HG03280 (cell line): Measurements from ENCODE around the gene SEMA3A.
"Not testable (repeated sequence)": the region's sequence is repeated elsewhere in the genome, so short reads cannot be mapped to it uniquely, and the experiment has no call there.

Experiments used
- ATAC-seq: cut with Tn5 transposase; IDR thresholded peaks from one replicate; pipeline ENCODE4 v1.9.1; 2021; ENCODE audit warnings: mild to moderate bottlenecking, moderate library complexity; ENCODE audit not compliant: unreplicated experiment

Gene SEMA3A

GRCh38 chr7:84194484-84195271 is at the start of gene SEMA3A:
TSS of gene SEMA3A (minus strand) at chr7:84194789. CDS start at chr7:84194586, 203 bp downstream.
- ATAC-seq, result no peak

GRCh38 chr7:84243037-84243436 is 48.4 kb upstream of the SEMA3A start:
- ATAC-seq, result not testable (repeated sequence)

- no peak for ATAC-seq
Measured at GRCh38 chr7:84238596-84238995, 44.0 kb upstream of the SEMA3A start.

GRCh38 chr7:84237533-84238173 is 43.1 kb upstream of the SEMA3A start:
- no peak for ATAC-seq

- ATAC-seq, result no peak
Measured at GRCh38 chr7:84236398-84236797, 41.8 kb upstream of the SEMA3A start.

GRCh38 chr7:84232646-84233045 is 38.1 kb upstream of the SEMA3A start:
- ATAC-seq, result no peak

- no peak for ATAC-seq
Measured at GRCh38 chr7:84231157-84231556, 36.6 kb upstream of the SEMA3A start.

- no peak for ATAC-seq
Measured at GRCh38 chr7:84230491-84230890, 35.9 kb upstream of the SEMA3A start.

- ATAC-seq, result no peak
Measured at GRCh38 chr7:84228526-84228925, 33.9 kb upstream of the SEMA3A start.

GRCh38 chr7:84226759-84227158 is 32.2 kb upstream of the SEMA3A start:
- ATAC-seq, result no peak

GRCh38 chr7:84224505-84224904 is 29.9 kb upstream of the SEMA3A start:
- ATAC-seq, result no peak

- no peak for ATAC-seq
Measured at GRCh38 chr7:84219310-84219709, 24.7 kb upstream of the SEMA3A start.

- ATAC-seq, result no peak
Measured at GRCh38 chr7:84218681-84219080, 24.1 kb upstream of the SEMA3A start.

GRCh38 chr7:84216472-84216871 is 21.9 kb upstream of the SEMA3A start:
- no peak for ATAC-seq

GRCh38 chr7:84214757-84215156 is 20.2 kb upstream of the SEMA3A start:
- not testable (repeated sequence) for ATAC-seq

GRCh38 chr7:84210301-84210700 is 15.7 kb upstream of the SEMA3A start:
- ATAC-seq, result no peak

- ATAC-seq, result no peak
Measured at GRCh38 chr7:84209006-84209405, 14.4 kb upstream of the SEMA3A start.

- no peak for ATAC-seq
Measured at GRCh38 chr7:84207615-84208014, 13.0 kb upstream of the SEMA3A start.

- ATAC-seq, result no peak
Measured at GRCh38 chr7:84207025-84207424, 12.4 kb upstream of the SEMA3A start.

GRCh38 chr7:84204655-84205054 is 10.1 kb upstream of the SEMA3A start:
- ATAC-seq, result no peak

GRCh38 chr7:84202855-84203254 is 8.3 kb upstream of the SEMA3A start:
- no peak for ATAC-seq

- no peak for ATAC-seq
Measured at GRCh38 chr7:84200859-84201258, 6.3 kb upstream of the SEMA3A start.
